HK-2 (cell line): Measurements from ENCODE around the gene FAM229A.
A peak's percentile ranks its signal among the peaks of the same experiment; 100 is the strongest.

Experiments used
- DNase-seq: peaks from one replicate; pipeline ENCODE4 v3.0.0-alpha.2; 2018; ENCODE audit not compliant: unreplicated experiment

The FAM229A gene

DNA sequence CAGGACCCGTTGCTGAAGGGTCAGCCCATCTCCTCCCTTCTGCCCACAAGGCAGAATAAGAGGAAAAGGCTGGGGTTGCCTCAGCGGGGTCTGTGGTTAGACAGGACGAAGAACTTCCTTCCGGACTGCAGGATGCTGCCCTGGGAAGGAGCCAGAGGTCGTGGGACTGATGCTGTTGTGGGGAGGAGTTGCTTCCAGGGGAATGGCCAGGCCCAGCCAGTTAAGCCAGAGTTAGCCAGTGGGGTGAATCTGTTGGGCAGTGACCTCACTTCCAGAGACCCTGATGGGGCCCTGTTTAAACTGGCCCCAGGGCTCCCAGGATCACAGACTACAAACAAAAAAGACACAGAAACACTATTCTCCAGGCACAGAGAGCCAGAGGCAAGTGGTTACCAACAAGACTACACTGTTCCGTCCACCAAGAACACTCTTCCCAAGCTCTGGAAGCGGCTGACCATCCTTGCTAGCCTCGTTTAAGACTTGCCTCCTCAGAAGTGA lies 13.0 kb downstream of the FAM229A start:
- DNase-seq: peak; percentile 38

GRCh38 chr1:32346532-32347157 lies 15.6 kb downstream of the FAM229A start:
- no peak for DNase-seq

GRCh38 chr1:32345289-32345827 lies 16.9 kb downstream of the FAM229A start:
- DNase-seq: no peak

GRCh38 chr1:32342704-32343103 lies 19.6 kb downstream of the FAM229A start:
- no peak for DNase-seq

DNA sequence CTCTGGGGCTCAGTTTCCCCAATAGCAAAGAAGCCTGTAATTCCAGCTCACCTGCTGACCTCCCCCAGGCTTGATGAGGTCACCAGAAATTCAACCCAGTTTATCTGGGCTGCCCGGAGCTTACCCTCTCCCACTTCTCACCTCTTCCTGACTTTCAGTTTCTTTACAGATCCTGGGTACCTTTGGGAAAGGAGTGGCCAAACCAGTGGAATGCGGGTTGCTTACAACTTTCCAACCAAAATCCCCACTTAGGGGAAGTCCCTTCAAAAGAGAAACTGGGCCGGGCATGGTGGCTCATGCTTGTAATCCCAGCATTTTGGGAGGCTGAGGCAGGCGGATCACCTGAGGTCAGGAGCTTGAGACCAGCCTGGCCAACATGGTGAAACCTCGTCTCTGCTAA lies 20.3 kb downstream of the FAM229A start:
- DNase-seq: no peak

DNA sequence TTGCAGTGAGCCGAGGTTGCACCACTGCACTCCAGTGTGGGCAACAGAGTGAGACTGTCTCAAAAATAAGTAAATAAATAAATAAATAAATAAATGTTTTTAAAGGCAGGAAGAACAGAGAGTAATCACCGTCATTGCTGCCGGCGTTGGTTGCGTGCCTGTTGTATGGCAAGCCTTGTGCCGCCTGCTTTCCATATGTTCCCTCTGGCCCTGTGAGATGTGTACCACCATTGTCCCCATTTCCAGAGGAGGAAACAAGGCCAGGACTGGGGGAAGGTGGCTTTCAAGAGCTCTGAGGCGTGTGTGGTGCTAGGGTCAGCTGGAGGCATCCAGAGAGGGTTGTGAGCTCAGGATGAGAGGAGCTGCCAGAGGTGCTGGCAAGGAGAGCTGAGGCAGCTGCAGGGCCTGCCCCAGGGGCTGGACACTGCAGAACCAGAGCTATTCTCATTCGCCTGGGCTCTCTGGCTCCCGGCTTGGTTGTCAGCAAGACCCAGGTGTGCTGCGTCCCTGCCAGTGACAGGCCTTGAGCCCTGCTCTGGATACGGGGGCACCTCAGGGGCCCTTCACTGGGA lies 21.0 kb downstream of the FAM229A start:
- no peak for DNase-seq

DNA sequence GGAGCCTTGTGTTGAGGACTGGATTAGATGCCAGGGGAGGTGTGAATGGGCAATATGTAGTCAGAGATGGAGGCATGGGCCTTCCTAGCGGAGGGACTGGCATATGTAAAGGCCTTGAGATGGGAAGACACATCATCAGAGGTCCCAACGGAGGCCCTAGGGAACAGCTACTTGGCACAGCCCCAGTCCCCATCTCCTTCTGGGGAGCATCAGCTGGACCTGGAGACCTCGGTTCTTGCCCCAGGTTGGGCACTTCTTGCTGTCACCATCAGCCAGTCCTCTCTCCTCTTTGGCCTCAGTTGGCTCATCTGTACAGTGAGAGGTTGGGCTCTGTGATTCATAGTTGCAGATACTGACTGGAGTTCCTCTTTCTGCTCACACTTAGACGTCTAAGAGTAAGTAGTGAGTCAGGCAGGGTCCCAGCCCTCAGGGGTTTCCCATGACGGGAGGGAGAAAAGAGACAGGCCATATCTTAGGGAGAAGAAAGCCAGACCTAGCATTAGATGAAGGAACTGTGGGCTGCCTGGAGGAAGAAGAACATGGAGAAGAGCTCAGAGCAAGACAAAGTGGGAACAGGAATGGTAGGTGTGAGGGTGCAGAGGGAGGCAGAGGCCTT lies 22.8 kb downstream of the FAM229A start:
- no peak for DNase-seq

- DNase-seq: no peak
Measured at GRCh38 chr1:32338637-32339145, 23.6 kb downstream of the FAM229A start.

GRCh38 chr1:32337855-32338636 lies 24.2 kb downstream of the FAM229A start:
- no peak for DNase-seq

DNA sequence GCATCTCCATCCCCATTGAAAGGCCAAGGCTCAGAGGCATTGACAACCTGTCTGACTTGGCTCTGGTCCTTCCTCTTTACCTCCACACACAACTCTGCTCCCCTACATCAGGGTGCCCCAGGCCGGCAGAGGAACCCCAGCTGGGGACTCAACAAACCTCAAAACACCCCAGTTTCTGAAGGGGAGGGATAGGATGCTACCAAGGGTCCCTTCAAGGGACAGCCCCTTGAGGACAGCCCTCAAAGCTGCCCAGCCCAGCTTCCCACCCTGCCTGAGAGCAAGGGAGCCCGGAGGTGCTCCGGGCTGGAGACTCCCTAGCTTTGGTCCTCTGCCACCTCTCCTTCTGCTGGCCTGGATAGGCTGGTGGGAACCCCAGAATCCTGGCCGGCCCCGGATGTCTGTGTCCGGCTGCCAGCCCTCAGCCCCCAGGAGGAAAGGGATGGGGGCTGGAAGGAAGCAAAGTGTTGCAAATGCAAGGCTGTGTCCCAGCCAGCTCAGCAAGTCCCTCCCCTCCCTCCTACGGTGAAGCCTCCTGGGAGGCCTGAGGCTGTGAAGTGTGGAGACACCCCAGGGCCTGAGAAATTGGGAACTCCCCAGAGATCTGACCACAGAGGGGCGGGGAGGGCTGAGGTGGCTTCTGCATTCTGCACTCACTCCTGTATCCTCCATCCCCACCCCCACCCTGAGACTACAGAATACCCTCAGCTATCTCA lies 25.2 kb downstream of the FAM229A start:
- DNase-seq: peak; percentile 72

GRCh38 chr1:32336591-32336932 lies 25.7 kb downstream of the FAM229A start:
- no peak for DNase-seq

DNA sequence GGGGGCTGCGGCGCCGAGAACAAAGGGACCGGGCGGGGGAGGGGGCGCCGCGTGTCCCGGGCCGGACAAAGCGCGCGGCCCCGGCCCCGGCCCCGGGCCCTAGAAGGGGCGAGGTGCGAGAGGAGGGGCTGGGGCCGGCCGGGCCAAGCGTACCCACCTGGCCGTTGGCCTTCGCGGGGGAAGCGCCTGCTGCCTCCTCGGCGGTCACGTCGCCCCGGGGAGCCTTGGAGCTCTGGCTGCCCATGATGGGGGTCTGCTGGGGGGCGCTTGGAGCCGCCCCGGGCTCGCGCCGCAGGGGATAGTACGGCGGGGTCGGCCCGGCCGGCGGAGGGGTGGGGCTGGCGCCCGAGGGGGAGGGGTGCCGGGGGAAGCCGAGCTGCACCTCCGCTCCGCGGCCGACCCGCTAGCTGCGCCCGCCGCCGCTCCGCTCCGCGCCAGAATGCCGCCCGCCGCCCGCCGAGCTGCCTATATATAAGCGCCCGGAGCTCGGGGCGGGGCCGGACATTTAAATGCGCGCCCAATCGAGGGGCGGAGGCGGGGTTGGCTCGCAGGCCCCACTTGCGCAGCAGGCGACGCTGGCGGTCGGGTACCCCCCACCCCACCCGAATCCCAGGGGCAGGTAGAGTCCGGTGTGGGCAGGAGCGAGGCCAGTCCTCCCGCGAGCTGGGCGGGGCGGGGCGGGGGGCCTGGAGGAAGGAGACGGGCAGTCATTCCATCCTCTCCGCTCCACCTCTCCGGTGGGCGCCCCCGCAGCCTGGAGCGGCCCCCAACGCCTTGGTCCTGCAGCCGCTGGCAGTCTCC lies 26.3 kb downstream of the FAM229A start, which contains the start of gene MARCKSL1:
Gene MARCKSL1 (minus strand): TSS at position 444 of the 801 bp plus-strand sequence. CDS start 200 bp downstream, at position 244.
- peak; percentile 83 for DNase-seq

DNA sequence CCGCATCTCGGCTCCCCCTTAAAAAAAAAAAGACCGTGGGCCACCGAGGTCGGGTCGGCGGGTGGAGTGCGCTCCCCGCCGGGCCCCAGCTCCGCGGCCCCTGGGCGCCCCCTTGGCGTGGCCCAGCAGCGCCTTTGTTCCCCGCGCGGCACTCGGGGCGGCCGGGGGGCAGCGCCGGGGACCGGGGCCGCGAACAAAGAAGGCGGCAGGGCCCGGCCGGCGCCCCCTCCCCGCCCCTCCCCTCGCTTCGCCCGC lies 26.8 kb downstream of the FAM229A start:
- DNase-seq: no peak

DNA sequence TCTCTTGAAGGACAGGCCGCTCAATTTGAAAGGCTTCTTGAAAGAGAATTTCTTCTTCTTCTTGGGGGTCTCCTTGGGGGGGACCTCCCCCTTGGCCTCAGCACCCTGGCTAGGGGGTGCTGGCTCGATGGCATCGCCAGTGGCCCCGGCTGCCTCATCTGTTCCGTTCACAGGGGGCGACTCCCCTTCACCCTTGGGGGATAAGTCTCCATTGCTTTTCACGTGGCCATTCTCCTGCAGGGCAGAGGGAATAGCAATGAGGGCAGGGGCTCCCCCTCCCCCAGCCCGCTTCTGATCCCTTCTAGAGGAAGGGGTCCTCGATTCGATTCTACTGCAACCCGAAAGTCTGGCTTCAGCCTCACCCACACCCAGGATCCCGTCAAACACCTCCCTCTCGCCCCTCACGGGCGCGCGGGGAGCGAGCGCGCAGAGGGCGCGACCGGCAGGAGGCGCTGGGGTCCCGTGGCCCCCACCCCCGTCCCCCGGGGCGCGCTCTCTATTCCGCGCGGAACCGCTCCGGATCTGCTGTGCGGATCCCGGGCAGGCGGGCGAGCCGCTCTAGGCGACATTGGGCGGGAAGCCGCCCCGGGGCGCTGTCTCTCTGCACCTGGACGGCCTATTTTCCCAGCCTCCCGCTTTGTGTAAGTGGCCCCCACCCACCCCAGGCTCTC lies 27.3 kb downstream of the FAM229A start:
- peak; percentile 64 for DNase-seq

DNA sequence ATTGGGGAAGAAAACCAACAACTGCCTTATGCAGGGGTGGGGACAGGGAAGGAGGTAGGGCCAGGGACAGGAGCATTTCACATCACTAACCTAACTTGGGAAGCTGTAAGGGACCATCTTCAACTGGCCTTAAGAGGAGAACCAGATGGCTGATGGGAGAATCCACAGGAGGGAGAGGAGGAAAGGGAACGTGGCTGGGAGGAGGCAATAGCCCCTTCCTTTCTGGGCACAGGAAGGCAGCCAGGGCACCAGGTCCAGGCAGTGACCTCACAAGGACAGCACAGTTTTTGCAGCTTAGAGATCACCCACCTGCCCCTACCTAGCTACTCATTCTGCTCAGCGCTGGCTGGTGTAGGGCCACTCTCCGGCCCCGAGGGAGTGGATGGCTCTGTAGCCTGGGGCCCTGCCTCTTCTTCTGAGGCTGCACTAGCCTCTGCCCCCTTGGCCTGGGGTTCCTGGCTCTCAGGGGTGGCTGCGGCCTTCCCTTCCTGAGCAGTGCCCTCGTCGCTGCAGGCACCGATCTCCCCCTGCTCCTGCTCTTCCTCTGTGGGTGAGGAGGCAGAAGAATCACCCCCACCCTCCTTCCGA lies 27.9 kb downstream of the FAM229A start:
- no peak for DNase-seq

GRCh38 chr1:32333251-32333963 lies 28.9 kb downstream of the FAM229A start:
- DNase-seq: no peak

GRCh38 chr1:32332290-32333079 lies 29.8 kb downstream of the FAM229A start:
- no peak for DNase-seq

GRCh38 chr1:32331549-32331948 lies 30.7 kb downstream of the FAM229A start:
- DNase-seq: no peak
